Activated CD4-positive, CD25-positive, alpha-beta regulatory T cell treated with anti-CD3 and anti-CD28 coated beads, Interleukin-2, amount 50 U/mL, for 72 hours (primary cell): Measurements from ENCODE around the gene ILF3.
A peak's percentile ranks its signal among the peaks of the same experiment; 100 is the strongest.

Experiments used
- DNase-seq: peaks from one replicate; pipeline ENCODE4 v3.0.0; 2021

ILF3 gene

DNA sequence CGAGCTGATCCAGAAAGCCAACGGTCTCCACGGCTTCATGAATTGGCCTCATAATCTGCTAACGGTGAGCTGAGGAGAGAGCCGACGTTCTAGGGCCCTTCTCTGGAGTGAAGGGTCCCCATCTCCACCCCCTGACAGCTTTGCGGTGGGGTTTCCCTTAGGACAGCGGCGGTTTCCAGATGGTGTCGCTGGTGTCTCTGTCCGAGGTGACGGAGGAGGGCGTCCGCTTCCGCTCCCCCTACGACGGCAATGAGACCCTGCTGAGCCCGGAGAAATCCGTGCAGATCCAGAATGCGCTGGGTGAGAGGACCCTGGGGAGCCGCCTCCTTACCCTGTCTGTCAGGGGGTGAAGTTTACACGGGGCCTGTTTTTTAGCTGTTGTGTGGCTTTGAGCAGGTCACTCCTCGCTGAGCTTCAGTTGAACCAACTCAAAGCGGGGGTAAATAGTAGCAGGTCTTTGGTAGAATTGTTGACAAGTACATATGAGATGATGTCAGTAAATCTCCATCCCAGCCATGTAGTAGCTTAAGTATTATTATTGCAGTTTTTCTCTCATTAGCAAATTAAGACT is 47.9 kb downstream of the ILF3 start:
- no peak for DNase-seq

DNA sequence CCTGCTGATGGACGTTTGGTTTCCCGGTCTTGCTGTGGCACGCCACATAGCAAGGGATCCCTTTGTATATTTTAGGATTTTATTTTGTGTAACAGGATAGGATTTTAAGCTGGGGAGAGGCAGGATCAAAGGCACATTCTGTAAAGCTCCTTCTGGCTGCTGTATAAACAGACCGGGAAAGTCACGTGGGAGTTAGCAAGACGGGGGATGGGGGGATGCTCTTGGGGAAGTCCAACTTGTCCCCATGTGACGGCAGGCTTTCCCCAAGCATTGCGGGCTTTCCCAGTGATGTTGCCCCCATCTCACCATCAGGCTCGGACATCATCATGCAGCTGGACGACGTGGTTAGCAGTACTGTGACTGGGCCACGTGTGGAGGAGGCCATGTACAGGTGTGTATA is 52.8 kb downstream of the ILF3 start:
- no peak for DNase-seq

DNA sequence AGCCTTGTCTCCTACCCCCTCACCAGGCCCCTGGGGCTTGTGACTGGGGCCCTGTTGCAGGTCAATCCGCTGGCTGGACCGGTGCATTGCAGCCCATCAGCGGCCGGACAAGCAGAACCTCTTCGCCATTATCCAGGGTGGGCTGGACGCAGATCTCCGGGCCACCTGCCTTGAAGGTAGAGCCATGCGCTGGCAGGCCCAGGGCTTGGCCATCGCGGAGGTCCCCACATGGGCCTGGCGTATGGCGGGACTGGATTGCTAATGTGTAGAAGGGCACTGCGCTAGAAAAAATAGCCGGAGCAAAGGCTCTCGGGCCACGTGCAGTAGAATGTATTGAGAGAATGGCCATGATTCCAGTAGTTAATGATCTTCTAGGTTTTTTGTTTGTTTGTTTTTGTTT is 53.3 kb downstream of the ILF3 start:
- DNase-seq = no peak

DNA sequence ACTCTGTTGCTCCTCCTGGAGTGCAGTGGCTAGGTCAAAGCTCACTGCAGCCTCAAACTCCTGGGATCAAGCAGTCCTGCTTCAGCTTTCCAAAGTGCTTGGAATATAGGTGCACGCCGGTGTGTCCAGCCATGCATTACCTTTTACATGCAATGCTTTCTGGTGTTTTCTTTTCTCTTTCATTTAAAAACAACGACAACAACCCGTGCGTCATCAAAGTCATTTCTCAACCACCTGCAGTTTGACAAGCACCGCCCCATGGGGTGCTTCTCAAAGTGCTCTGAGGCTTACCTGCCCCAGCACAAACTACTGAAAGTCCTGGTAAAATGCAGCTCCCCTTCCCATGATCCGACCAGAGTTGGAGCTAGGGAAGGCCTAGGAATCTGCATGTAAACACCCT is 54.1 kb downstream of the ILF3 start:
- no peak for DNase-seq

DNA sequence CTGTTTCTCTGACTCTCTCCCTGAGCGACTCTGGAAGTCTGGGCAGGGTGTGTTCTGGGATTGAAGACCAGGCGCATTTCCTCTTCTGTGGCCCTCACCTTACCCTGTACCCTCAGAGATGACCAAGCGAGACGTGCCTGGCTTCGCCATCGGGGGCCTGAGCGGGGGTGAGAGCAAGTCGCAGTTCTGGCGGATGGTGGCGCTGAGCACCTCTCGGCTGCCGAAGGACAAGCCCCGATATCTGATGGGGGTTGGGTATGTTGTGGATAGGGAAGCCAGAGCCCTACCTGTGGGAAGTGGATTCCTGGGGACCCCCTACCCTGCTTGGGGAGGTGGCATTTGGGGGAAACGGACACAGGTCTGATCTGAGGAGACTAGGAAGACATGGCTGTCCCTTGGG is 57.9 kb downstream of the ILF3 start:
- DNase-seq = no peak

DNA sequence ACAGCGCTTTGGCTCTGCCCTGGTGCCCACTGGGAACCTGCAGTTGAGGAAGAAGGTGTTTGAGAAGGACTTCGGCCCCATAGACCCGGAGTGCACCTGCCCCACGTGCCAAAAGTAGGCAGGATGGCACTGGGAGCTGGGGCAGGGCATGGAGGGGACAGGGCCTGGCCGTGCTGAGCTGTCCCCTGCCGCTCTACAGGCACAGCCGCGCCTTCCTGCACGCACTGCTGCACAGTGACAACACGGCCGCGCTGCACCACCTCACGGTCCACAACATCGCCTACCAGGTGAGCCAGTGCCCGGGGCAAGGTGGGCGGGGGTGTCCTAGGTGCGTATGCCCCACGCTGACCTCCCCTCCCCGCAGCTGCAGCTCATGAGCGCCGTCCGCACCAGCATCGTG is 58.6 kb downstream of the ILF3 start:
- DNase-seq = no peak

DNA sequence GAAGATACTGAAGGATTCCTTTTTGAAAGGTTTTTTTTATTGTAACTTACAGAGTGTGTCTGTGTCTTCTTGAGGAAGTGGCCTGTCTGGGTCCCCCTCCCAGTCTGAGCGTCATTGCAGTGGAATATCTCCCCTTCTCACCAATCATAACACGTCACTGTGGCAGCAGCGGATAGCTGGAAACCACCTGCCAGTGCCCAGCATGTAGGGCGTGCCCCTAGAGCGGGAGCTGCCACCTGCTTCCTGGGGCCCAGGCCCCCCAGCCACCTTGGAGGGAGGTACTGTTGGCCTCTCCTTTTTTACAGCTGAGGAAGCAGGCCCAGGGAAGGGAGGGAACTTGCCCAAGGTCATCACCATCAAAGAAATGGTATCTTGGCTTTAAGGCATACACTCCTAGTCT is 59.2 kb downstream of the ILF3 start:
- DNase-seq = no peak

DNA sequence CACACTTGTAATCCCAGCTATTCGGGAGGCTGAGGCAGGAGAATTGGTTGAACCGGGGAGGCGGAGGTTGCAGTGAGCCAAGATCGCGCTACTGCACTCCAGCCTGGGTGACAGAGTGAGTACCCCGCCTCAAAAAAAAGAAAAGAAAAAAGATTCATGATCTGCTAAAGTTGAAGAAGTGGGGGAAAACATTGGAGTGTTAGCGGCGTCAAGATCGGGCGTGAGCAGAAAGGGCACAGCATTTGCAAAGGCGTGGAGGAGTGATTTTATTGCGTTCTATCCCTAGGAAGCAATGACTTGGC is 62.9 kb downstream of the ILF3 start:
- DNase-seq = no peak

DNA sequence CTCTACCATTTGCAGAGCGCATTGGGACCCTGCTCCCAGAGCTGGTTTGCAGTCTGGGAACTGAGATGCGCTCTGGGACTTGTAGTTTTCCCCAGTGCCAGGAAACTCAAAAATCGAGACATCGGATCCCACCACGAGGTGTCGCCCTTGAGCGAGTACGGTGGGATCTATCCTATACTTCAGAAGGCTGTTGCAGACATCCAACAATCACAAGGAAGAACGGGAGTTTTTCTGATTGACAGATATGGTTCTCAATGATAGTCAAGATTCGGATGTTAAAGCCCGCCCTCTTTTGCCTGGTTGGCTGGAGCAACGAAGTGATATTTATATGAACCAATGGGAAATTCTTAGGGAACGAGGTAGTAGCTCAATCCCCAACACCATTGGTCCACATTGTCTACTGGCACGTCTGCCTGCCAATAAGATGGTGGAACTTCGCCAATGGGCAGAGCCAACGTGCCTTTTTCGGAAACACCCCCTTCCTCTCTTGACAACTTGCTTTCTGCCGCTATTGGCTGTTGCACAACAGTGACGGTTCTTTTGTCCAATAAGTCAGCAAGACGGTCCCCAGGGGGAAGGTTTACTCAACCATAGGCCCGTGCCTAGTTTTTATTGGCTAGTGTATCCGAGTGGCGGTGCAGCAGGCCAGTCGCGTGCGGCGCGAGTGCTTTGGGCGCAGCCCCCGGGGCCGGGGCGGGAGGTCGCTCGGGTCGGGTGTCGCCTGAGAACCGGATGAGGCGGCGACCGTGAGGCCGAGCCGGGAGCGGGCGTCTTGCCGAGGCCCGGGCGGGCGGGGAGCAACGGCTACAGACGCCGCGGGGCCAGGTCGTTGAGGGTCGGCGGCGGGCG is 63.4 kb downstream of the ILF3 start, which contains the start of gene DNM2:
Gene DNM2, plus strand, starts transcription at position 724 of the 849 bp plus-strand sequence. CDS start 164 bp downstream, outside the sequence.
- peak; percentile 98 for DNase-seq

DNA sequence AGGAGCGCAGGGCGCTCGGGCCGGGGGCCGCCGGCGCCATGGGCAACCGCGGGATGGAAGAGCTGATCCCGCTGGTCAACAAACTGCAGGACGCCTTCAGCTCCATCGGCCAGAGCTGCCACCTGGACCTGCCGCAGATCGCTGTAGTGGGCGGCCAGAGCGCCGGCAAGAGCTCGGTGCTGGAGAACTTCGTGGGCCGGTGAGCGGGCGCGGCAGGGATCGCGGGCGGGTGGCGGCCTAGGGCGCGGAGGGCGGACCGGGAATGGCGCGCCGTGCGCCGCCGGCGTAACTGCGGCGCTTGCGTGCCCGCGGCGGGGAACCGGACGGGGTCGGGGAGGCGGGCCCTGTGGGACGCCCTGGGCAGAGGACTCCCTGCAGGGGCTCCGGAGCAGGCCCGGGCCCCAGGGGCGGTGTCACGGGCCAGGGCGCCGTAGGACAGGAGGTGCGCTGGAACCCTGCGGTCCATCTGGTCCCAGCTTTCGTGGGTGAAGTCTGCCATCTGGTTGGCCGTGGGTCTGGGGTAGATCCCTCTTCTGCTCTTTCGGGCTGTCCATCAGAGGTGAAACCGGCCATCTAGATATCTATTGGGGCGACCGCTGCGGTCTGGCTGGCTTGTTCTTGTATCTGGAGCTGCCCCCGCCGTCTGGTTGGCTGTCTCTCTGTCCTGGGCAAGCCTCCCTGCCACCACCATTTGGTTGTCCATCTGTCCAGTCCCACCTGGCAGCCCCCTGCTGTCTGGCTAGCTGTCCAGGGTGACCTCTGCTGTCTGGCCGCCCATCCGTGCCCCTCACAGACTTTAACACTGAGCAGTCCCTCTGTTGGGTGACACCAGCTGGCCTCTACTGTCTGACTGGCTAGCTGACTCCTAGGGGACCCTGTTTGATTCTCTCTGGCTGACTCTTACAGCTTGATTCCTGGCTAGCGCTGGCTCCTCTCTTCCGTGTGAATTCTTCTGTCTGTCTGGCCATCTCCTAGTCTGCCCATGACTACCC is 64.4 kb downstream of the ILF3 start:
- DNase-seq = peak; percentile 68

DNA sequence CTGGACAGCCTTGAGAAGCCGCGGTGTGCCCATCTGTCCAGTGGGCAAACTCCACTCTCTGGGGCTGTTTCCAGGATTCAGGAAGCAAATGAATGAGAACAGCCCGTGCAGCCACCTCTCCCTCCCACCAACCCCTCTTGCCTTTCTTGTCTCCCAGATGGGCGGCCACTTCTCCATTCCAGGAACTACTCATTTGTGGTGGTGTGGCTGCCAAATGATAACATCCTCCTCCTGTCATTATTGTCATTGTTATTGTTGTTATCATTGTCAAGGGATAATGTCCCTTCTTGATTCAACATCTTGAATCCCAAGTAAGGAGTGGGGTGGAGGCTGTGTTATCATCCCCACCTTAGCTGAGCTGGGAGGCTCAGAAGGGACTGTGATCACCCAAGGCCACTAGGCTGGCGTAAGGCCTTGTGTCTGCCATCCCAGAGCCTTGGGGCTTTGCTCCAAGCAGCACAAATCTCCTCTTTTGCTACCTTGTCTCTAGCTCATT is 65.4 kb downstream of the ILF3 start:
- DNase-seq = no peak

DNA sequence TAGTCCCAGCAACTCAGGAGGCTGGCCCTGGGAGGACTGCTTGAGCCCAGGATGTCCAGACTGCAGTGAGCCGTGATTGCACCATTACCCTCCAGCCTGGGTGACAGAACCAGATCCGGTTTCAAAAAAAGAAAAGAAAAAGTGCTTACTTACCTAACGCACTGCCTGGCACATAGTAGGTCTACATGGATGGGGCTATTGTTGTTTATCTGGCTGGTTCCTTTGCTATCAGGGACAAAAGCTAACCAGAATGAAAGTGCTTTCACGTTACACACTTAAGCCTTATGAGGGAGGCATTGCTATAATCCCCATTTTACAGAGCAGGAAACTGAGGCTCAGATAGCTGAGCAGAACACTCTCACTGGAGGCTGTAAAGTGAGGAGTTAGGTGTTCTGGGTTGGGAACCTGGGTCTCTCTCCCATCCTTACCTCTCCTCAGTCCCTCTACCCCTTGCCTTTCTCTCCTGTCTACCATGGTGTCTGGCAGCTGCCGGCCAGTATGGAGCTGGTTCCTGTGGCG is 66.5 kb downstream of the ILF3 start:
- no peak for DNase-seq

DNA sequence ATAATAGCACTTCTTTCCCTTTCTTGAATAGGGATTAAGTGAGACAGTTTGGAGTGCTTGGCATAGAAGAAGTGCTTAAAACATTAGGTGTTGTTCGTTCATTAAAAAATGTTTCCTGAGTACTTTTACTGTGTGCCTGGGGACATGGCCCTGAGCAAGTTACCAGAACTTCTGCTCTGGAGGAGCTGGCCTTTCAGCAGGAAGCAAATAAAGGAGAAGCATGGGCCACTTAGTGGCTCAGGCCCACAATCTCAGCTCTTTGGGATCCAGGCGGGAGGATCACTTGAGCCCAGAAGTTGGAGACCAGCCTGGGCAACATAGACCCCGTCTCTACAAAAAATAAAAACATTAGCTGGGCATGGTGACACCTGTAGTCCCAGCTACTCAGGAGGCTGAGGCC is 69.4 kb downstream of the ILF3 start:
- no peak for DNase-seq

DNA sequence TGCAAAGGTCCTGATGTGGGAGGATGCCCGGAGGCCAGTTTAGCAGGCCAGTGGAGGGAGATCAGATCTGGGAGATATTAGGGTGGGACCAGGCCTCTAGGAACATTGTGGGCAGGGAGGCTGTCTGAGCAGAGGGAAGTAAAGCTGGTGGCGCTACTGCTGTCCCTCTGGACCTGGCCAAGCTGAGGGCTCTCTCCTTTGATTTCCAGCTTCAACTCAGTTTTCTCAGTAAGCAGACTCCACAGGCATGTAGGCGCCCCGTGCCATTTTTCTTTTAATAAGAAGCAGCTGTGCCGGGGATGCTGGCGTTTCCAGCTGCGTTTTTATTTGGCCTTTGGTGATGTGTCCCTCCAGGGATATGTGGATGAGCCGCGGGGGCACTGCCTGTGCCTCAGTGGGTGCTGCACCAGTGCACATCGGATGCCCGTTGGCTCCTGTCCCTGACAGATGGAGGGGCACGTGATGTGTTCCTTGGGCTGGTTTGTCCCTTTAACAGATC is 70.5 kb downstream of the ILF3 start:
- no peak for DNase-seq

DNA sequence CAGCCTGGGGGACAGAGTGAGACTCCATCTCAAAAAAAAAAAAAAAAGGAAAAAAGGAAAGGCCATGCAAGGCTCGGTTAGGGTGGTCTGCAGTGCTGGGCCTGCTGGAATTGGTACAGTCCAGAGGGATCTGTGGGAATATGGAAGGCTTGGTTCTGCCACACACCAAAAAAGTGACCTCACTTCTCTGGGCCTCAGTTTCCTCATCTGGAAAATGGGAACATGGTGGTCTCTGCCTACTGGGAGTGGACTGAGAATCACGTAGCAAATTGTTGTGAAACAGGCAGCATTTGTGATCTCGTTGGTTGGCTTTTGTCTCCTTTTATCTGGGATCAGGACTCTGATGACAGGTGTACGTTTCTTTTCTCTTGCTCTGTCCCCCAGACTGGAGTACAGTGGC is 71.3 kb downstream of the ILF3 start:
- no peak for DNase-seq

DNA sequence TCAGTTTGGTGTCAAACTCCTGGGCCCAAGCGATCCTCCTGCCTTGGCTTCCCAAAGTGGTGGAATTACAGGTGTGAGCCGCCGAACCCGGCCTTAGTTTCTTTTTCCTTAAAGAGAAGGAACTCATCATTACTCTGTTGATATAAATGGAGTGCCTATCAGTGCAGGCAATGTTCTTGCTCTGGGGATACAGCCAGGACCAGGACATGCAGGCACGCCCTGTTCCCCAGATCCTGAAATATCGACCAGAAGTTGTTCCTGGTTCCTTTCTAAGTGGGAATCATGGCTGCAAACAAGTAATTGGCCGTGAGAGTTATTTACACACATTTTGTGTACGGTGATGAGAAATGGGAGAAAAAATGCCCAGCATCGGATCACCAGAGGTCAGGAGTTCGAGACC is 72.1 kb downstream of the ILF3 start:
- no peak for DNase-seq

DNA sequence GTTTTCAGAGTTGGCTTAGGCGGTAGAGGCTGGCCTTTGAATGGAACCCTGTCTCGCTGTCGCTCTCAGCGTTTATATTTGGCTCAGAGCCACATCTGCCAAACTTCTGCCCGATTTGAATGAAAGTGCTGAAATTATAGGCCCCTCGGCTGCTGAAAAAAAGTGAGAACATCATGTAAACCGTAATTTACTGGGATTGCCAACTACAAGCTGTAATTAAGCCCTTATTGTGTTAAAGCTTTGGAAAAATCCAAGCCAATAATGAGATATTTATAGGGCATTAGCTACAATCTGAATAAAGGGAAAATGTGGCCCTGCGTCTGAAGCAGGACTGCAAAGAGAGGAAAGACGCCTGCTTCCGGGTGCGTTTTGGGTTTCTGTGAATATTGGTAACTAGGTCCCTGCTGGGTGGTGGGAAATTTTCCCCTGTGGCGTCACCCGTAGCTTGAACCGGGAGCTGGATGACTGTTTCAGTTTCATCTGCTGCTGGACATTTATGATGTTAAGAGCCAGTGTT is 73.6 kb downstream of the ILF3 start:
- no peak for DNase-seq

DNA sequence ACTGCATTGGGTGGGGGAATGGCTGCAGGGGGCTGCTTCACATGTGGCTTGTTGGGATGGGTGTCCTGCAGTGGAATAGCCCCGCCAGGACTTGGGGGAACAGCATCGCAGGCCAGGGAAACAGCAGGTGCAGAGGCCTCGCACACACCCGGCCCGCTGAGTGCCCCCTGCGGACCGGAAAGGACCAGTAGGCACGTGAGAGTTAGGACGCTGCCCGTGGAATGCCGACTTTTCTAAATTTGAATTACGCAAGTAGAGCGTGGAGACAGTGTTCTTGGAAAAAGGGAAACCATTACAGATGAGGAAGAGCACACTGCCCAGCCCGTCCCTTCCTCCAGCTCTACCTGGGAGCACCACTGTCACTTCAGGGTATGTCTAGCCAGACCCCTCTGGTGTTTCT is 75.3 kb downstream of the ILF3 start:
- DNase-seq = no peak

DNA sequence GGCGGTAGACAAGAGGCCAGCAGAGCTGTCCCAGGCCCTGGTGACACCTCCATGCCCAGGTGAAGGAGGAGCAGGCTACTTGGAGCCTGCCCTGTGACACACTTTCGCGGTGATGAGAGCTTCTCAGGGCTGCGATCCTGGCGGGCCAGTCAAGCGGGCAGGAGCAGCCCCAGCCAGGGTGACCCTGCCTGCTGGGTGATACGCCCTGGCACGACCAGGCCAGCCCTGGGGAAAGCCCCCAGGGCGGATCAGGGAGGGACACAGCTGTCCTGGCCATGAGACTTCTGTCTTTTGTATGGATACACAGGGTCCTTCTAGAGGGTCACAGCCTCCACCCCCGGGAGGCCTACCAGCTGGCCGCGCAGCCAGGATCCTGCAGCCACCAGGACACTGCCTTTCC is 76.8 kb downstream of the ILF3 start:
- DNase-seq = no peak

DNA sequence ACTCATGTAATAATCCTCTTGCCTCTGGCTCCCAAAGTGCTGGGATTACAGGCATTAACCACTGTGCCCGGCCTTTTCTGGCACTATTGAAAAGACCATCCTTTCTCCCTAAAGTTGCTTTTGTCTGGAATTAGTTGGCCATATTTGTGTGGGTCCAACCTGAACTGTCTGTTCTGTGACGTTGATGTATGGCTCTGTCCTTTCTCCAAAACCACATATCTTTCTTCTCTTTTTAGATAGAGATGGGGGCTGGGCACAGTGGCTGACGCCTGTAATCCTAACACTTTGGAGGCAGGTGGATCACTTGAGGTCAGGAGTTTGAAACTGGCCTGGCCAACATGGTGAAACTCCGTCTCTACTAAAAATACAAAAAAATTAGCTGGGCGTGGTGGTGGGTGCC is 81.6 kb downstream of the ILF3 start:
- DNase-seq = no peak

DNA sequence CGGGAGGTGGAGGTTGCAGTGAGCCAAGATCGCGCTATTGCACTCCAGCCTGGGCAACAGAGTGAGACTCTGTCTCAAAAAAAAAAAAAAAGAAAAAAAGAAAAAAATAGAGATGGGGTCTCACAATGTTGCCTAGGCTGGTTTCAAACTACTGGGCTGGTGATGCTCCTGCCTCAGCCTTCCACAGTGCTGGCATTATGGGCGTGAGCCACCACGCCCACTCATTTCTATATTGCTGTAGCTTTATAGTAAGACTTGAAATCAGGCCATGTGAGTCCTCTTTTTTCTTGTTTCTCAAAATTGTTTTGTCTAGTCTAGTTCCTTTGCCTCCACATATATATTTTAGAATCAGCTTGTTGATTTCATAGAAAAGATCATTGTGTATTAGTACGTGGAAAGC is 82.0 kb downstream of the ILF3 start:
- no peak for DNase-seq

DNA sequence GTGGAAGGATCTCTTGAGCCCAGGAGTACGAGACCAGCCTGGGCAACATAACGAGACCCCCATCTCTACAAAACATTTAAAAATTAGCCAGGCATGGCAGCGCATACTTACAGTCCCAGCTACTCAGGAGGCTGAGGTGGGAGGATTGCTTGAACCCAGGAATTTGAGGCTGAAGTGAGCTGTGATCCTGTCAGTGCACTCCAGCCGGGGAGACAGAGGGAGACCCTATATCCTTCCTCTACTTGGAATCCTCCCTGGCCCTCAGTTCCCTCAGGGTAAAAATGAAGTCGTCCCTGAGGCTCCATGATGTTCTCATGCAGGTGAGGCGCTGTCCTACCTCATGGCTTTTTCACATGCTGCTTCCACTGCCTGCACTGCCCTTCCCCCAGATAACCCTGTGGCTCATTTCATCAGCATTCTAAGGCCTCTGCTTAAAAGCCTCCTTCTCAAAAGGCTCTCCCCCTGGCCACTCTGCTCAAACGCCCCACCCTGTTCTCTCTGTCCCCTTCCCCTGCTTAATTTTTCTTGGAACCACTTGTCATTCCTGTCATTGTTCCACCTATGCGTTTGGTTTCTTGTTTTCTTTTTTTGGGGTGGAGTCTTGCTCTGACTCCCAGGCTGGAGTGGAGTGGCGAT is 82.9 kb downstream of the ILF3 start:
- DNase-seq = no peak
